Stimulated activated CD4-positive, alpha-beta T cell treated with anti-CD3 and anti-CD28 coated beads, Interleukin-1b, Interleukin-23, amount 100 ng/mL, for 1 hour (primary cell): ENCODE data around the gene HPSE.
A peak's percentile ranks its signal among the peaks of the same experiment; 100 is the strongest.

ENCODE experiments used
- DNase-seq, 2 donors: peaks; one replicate each; pipeline ENCODE4 v3.0.0-alpha.2; 2020; ENCODE audit warnings: low read depth in 2 of 2

Gene HPSE

GRCh38 chr4:83334425-83335241, at the start of gene HPSE:
Gene HPSE (minus strand): TSS chr4:83334848. CDS start chr4:83334782, 66 bp downstream.
- peak; percentile 13 to 29 for DNase-seq

GRCh38 chr4:83382850-83383249, 48.2 kb upstream of the HPSE start:
- no peak for DNase-seq

DNA sequence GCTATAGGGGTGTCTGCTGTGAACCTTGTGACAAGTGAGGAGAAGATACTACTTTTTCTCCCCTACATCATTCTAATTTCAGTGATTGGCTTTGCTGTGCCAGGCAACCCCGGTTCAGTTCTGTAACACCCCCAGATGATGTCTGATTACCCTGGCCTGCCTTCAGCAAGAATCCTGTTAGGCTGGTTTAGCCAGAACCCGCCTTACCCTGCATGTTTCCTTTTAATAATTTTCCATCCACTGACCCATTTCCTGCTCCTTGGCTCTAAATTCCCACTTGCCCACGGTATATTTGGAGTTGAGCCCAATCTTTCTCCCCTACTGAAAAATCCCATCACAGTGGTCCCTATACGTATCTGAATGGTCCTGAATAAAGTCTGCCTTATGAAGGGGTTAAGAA, 46.5 kb upstream of the HPSE start:
- DNase-seq, result no peak

DNA sequence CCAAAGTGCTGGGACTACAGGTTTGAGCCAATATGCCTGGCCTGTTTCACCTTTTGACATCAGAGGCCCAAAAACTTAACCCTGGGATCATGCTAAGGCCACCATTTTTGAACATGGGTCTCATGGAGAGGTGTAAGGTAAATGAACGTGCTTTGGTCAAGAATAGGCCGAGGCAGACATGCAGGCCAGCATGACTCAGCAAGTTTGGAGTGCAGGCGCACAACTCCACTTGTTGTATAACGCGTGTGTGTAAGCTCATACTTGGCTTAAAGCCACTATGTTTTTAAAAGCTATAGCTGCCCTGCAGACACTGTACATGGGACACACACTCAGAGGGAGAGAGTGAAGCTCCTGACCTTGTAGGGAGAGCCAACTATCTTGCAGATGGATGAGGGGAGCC, 43.8 kb upstream of the HPSE start:
- no peak for DNase-seq

DNA sequence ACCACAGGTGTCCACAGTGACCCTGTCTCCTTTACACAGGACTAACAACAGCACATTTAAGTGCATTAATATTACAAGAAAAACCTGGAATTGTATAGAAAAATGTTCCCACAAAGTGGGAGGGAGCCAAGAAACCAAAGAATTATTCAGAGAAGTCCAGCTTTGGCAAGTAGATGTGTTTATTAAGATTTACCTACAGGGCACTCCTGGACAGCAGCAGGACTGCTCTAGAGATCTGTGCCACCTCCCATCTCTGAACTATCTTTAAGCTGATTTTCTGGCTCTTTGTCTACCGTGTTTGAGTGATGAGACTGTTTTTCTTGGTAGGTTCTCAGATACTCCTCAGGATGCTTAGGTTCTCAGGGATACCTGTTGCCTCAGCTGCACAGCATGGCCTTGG, 38.3 kb upstream of the HPSE start:
- no peak for DNase-seq

GRCh38 chr4:83371936-83372335, 37.3 kb upstream of the HPSE start:
- DNase-seq, result no peak

- no peak for DNase-seq
Observed at GRCh38 chr4:83371235-83371634, 36.6 kb upstream of the HPSE start.

DNA sequence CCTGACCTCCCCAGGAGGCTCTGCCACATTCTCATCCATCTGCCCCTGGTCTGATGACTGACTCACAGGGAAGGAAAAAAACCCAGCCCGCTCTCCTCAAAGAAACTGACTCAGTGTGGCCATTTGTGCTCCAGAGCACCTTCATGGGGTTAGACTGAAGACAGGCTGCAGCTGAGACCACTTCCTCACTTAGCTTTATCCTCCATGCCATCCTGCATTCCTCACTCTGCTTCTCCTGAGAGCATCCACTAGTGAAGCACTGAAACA, 35.9 kb upstream of the HPSE start:
- DNase-seq, result no peak

DNA sequence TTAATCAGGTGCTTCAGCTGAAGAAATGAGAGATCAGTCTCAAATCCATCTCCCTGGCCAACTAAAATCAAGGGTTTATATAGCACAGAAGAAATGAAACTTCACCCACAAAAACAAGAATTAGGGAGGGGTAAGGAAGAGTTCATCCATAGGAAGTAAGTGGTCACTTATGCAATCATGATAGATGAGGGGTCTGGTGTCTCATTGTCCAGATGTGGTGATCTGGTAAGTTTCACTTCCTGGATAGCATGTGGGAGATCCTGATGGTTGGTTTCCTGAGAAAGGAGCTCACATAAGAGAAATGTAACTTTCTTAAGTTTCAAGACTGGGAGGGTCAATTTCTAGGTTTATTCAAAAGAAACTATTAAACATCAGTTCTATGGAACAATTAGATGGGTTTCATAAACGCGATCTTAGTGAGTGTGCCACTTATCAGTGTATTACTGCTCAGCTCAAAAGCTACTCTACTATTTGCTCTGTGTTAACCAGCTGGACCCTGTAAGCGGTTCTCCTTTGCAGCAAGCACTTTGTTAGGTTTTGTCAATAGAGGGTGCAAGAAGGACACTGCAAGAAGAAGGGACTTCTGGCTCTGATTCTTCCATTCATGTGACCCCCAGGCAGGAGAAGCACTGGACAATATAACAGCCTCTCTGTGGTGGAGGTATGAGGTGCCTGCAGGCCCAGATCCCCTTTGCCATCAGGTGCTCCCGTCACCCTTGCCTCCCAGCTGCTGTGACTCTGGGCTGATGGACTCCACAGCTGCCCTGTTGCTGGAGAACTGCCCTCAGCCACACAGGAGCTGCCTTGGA, 35.4 kb upstream of the HPSE start:
- no peak for DNase-seq

- DNase-seq, result no peak
Observed at GRCh38 chr4:83364312-83364711, 29.7 kb upstream of the HPSE start.

DNA sequence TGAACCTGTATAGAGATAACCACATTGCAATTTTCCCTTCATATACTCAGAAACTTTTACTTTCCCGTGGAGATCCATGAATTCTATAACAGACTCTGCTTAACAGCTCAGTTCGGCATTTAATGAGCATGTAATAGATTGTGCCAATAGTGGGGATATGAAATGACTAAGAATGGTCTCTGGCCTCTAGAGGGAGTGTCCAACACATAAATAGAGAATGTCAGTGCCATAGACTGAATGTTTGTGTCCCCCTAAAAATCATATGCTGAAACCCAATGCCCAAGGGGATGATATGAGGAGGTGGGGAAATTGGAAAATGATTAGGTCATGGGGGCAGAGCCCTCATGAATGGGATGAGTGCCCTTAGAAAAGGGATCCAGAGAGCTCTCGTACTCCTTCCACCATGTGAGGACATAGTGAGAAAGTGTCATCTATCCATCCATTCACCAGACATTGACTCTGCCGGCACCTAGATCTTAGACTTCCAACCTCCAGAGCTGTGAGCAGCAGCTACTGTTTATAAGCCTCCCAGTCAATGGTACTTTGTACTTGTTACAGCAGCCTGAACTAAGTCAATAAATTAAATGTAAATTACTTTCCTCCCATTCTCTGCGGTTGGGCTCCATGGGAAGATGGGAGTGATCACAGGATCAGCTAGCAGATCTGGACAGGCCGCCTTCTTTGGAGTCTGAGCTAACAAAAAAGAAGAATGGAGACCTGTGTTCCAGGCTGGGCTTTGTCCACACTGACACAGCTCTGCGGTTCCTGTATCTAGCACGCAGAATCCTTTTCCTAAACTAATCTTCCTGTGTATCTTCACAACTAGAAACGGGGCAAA, 28.1 kb upstream of the HPSE start:
- no peak for DNase-seq

GRCh38 chr4:83361416-83362103, 26.9 kb upstream of the HPSE start:
- no peak for DNase-seq

DNA sequence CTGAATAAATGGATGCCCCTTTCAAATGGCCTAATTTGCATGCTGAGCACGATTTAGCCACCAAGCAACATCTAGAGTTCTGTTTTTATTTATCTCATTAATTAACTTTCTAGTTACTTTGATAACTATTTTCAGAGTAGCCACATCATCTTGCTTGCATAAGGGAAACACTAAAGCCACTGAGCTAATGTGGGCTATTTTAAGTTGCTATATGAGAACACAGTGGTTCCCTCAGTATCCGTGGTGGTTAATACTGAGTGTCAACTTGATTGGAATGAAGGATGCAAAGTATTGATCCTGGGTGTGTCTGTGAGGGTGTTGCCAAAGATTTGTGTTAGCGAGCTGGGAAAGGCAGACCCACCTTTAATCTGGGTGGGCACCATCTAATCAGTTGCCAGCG, 25.4 kb upstream of the HPSE start:
- no peak for DNase-seq

GRCh38 chr4:83358410-83358809, 23.8 kb upstream of the HPSE start:
- DNase-seq, result no peak

DNA sequence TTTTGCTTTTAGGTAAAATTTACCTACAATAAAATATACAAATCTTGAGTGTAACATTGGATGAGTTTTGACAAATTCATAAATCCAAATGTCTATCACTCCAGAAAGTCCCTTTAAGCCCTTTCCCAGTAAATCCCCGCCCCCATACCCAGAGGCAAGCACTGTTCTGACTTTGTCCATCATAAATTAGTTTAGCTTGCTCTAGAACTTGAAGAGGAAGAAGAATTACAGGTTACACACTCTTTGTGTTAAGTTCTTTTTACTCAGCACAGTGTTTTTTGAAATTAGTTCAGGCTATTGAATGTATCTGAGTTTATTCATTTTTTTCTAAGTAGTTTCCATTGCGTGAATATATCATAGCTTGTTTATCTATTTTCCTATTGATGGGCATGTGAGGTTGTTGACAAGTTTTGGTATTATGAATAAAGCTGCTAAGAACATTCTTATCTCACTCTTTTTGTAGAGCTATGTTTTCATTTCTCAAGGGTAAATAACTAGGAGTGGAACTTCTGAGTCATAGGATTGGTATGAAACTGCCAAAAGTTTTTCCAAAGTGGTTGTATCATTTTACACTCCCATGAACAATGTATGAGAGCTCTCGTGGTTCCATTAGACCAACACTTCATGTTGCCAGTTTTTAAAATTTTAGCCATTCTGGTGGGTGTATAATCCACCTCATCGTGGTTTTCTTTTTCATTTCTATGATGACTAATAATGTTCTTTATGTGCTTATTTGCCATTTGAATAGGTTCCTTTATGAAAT, 22.4 kb upstream of the HPSE start:
- no peak for DNase-seq

DNA sequence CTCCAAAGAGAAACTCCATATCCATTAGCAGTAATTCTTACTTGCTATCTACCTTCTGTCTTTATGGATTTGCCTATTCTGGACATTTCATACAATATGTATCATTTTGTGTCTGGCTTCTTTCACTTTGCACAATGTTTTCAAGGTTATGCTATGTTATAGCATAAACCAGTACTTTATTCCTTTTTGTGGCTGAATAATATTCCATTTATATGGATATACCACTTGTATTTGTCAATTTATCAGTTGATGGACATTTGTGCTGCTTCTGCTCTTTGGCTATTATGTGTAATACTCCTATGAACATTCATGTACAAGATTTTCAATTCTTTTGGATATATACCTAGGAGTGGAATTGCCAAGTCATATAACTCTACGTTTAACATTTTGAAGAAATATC, 18.9 kb upstream of the HPSE start:
- DNase-seq, result no peak

DNA sequence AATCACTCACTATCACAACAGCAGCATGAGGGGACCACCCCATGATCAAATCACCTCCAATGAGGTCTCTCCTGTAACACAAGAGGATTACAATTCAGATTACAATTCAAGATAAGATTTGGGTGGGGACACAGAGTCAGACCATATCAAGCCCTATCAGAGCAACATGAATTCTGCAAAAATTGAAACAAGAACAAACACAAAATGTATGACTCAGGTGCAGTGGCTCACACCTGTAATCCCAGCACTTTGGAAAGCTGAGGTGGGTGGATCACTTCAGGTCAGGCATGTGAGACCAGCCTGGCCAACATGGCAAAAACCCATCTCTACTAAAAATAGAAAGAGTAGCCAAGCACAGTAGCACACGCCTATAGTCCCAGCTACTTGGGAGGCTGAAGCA, 13.4 kb upstream of the HPSE start:
- no peak for DNase-seq

DNA sequence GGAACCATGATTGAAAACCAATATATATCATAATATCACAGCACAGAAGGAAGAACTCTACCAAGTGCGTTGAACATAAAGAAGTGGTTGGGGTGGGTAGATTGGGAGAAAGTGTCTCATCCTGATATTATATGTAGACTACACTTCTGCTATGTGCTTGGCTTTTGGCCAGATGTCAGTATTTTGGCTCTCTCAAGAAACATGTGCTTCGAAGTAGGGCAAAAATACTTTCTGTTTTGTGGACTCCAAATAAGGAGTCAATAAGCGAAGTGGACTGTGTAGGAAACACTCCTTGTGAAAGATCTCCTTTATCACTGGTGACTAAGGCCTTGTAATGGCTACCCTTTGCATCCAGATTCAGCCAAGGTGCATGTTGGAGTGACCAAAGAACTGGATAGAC, 7.8 kb upstream of the HPSE start:
- DNase-seq, result no peak

- no peak for DNase-seq
Observed at GRCh38 chr4:83340692-83341343, 6.2 kb upstream of the HPSE start.

DNA sequence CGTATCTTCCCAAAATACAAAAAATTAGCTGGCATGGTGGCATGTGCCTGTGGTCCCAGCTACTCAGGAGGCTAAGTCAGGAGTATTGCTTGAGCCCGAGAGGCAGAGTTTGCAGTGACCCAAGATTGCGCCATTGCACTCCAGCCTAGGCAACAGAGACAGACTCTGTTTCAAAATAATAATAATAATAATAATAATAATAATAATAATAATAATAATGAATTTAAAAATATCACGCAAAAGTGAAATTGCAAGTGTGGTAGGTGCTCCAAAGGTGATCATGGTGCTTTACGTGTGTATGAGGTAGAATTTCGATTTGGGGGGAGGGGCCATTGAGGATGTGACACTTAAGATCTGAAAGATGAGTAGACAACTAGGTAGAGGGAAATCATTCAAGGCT, 4.9 kb upstream of the HPSE start:
- DNase-seq, result no peak

- DNase-seq, result no peak
Observed at GRCh38 chr4:83335701-83336100, 1.1 kb upstream of the HPSE start.
